Activated T-helper 1 cell treated with Interleukin-2 at 50 U/mL for 16 hours (primary cell): ENCODE measurements around the gene FLT1.

Experiments
- DNase-seq: peaks from one replicate; pipeline ENCODE4 v3.0.0-alpha.2; 2020; ENCODE audit warnings: low read depth

Gene FLT1

DNA sequence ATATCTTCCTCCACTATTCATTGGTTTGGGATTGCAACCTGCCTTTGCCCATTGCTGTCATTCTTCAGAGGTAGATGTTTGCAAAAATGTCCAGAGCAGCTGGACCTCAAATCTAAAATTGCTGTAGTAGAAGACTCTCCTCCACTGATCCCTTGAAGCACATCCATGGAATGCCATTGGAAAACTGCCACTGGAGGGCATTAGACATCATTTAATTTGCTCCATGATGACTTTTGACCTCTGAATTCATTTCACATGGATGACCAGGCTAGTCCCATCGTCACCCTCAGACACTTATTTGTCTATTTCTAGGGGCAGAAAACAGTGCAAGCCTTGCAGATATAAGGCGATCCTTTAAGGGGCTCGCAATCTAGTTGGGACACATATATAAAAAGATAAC is 33.9 kb upstream of the FLT1 start:
- no peak for DNase-seq

GRCh38 chr13:28528388-28528787 is 33.5 kb upstream of the FLT1 start:
- no peak for DNase-seq

DNA sequence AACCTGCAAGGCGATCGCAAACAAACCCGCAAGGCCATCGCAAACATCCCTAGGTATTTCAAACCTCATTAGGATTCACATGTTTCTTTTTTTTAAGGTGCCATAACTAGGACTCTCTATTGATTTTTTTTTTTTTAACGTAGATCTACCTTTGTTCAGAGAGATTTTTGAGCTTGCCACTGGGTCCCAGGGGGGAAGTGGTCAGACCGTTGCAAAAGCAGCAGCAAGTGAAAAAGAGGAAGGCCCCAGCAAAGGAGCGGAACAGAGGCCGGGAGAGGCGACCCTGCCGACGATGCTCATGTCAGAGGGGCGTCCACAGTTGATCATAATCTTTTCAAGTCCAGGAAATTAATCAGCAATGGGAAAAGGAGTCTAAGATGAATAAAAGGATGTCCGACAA is 32.7 kb upstream of the FLT1 start:
- no peak for DNase-seq

- no peak for DNase-seq
These were observed 31.9 kb upstream of the FLT1 start for GRCh38 chr13:28526876-28527275.

GRCh38 chr13:28522871-28523270 is 27.9 kb upstream of the FLT1 start:
- DNase-seq: no peak

GRCh38 chr13:28513745-28514144 is 18.8 kb upstream of the FLT1 start:
- DNase-seq: no peak

DNA sequence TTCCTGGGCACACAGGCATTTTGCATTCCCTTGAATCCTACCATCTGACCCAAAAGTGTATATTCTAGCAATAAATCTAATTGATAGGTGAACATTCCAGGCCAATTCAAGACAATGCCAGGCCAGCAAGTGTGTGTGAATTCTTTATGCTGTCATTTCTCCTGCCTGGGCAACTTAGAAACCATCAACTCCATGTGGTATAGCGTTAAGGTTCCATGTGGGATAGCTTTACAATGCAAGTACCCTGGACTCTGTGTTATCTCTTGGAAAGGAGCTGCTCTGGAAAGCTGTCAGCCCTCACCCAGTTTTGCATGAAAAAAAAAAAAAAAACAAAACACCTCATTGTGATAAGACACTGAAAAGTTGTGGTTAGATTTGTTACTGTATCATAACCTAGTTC is 15.6 kb upstream of the FLT1 start:
- no peak for DNase-seq

GRCh38 chr13:28510066-28510465 is 15.1 kb upstream of the FLT1 start:
- no peak for DNase-seq

DNA sequence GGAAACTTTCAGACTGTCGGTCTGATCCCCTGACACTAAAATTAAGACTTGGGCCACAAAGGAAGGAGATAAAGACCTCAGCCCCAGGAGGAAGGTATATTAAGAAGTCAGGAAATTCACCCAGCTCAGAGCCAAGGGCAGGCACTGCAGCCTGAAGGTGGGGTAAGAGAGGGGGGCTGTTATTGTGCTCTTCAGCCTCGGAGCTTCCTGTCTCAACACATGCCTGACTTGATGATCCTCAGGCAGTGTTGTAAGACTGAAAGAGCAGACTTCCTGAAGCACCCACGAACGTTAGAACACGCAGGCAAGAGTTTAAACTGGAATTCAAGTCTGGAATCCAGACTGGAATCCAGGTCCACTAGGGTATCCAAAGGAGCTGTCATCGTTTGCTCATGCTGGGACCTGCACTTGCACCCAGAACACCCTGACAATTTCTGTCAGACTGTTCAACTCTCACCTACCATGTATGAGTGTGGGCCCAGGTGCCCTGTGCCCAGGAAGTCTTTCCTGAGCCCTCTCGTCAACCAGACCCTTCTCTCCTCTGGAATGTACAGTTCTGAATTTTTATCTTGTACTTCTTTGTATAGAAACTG is 10.7 kb upstream of the FLT1 start:
- DNase-seq: no peak

DNA sequence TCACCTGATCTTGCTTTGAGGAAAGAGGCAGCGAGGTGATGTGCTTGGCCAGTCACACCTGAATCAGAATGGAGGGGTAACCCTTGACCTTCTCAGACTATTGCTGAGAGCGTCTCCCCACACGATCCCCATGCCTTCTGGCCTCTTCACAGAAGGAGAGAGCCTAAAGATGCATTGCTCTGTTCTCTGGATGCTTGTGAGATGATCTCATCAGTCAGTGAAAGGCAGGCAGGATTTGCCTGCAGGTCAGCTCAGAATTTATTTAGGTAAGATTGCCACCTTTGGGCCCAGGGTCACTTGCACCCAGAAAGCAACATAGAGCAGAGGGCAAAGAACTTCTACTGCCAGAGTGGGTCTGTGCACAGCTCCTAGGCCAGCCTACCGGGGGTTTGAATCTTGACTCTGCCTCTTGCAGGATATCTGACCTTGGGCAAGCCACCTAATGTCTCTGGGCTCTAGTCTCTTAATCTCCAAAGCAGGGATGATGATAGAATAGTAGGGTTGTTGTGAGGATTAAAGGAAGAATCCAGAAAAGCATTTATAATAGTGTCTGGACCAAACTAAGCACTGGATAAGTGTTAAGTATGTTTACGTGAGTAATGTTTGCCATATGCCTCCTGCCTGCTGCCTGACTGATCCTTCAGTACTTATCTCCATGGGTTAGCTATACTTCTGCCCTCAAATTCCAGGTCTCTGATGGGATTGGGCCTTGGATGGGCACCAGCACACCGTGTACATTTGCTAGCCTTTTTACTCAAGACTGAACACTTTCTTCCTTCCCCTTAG is 8.4 kb upstream of the FLT1 start:
- DNase-seq: no peak

DNA sequence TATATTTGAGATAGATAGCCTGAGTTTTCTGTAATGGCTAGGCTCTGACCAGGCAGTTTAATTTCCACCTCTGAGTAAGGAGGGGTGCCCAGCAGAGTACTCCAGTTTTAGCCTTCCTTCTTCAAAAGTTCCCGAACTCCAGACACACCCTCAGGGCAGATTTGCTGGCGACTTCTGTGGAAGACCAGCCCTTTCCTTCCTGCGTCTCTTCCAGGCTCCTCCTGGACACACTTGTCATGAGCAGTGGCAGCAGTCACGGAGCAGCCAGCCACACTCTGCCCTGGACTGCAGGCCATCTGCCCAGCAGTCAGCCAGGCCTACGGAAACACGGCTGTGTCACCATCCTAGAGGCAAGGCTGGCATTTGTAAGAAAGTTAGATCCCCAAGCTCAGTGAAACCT is 6.6 kb upstream of the FLT1 start:
- no peak for DNase-seq

DNA sequence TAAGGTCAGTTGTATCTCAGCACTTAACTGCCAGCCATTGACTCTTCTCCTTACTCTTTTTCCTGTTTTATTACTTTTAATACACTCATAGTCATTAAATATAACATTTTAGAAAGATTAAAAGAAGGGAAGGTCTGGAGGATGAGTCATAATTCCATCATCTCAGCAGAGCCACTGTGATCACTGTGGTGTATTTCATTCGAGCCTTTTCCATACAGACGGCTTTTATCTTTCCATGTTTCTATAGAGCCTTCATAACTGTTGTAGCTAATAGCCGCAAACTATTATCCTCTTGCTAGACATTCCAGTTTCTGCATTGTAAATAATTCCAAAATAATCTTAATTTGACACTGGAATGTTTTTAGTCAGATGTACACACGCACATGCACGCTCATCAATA is 4.7 kb upstream of the FLT1 start:
- DNase-seq: no peak

DNA sequence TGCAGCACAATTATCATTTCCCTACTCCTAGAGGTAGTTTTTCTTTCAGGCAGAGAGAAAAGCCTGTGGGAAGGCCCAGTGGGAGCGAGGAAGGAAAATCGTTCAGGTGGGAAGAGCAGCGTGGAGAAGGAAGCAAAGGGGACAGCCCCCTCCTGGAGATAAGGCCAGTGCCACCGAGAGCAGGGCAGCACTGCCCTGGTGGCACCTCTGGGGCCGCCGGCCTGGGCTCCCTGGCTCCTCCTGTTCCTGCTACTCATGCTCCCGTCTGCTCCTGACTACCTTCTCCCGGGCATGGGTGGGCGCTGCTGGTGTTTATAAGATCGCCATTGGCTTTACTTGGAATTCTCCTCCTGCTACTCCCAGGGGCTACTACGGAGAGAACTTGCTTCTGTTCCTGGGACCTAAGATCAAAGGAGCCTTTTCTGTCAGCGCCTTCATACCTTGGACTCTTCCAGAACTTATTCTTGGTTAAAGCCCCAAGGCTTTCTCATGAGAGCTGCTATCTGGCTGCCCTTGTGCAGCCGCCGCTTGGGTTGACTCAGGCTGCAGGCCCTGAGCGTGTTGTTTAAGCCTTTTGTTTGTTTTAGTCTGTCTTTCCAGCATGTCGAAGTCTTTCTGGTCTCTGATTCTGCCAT is 3.7 kb upstream of the FLT1 start:
- no peak for DNase-seq

- DNase-seq: no peak
These were observed 2.4 kb upstream of the FLT1 start for GRCh38 chr13:28497143-28497876.

DNA sequence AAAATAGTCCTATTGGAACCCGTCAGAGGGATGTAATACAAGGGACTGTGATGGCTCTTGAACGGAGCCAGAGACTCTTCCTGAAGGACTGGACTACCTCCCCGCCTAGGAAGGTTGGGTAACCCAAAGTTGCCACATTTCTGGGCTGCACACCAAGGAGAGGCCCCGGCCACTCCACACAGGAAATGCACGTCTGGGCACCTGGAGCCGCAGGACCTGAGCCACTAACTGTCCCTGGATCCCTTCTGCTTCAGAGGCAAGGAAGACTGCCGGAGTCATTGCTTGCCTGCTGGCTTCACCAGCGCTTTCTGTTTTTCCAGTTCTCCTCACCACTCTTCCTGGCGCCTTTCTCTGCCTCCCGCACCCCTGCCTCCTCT is 1.2 kb upstream of the FLT1 start:
- no peak for DNase-seq

GRCh38 chr13:28495538-28496187 is 735 bp upstream of the FLT1 start:
- no peak for DNase-seq

- DNase-seq: no peak
These were observed 487 bp downstream of the FLT1 start for GRCh38 chr13:28494504-28494777.

- no peak for DNase-seq
These were observed 1.0 kb downstream of the FLT1 start for GRCh38 chr13:28493740-28494503.

DNA sequence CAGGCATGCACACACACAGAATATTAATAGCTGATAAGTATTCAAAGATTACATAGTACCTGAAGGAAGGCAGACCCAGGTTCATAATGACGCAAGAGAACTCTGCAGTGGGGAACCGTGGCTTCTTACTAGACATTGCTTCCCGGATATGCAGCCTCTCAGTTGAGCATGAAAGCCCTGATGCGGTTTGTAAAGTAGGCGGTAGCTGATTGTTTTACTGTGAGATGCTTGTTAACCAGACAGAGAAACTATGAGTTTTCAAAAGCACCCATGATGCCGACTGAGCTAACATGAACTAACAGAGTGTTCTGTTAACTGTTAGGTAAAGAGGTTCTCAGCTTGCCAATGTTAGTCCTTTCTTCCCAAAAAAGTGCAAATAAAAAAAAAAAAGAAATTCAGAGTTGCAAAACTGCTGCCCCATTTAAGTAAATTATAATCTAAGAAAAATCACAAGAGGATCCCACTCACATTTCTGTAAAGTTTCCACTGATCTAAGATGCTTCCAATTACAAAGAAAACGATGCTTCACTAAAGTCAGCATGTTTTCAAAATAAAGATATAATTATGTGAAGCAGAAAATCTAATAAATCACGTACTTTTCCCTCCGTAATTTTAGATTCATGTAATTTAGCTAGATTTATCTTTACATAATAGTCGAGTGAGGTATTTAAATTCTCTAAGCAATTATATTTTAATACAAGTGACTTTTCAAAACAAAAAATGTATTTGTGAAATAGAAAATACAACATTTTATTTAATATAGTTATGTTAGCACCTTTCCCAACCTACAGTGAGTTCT is 2.2 kb downstream of the FLT1 start:
- no peak for DNase-seq

GRCh38 chr13:28490061-28490460 is 4.9 kb downstream of the FLT1 start:
- DNase-seq: no peak

DNA sequence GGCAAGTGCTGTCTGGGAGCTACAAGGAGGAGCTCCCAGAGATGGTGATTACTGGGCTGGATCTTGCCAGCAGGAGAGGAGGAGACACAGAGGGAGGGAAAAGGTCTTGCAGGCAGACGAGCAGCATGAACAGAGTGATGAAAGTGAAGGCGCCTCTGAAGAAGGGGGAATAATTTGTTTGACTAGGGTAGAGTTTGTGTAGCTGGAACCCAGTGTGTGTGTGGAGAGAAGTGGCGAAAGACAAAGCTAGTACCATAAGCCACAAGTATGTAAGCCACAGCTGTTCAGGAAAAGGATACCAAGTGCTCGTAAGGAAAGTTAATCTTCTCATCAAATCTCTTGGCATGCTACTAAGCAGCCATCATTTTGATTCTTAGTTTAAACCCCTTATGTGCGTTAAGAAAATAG is 5.4 kb downstream of the FLT1 start:
- no peak for DNase-seq
